Measurements from ENCODE around the gene NFASC.
A peak's percentile ranks its signal among the peaks of the same experiment; 100 is the strongest.

NFASC gene

DNA sequence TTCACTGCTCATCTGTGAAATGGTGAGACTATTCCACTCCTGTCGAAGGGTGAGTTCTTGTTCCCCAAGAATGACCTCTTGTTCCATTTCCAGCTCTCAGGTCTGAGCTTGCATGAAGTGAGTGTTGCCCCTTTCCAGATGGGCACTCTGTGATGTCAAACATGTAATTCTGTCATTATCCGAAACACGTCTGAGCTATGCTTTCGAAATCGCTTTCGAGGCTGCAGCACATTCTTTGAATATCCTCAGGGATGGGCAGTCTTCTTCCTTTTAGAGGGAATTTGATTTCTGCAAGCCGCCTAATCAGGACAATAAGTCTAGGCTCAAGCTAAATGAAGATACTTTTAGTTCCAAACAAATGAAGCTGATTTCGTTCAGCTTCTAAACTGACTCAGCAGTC lies 15.1 kb downstream of the NFASC start:
- H3K9ac ChIP-seq (ENCODE audit: insufficient read length): no peak overlapping the region
- TF ChIP-seq POLR2AphosphoS5 (IDR thresholded peaks at IDR 0.05; ENCODE audit: borderline replicate concordance, low read depth, low read length) (no peak), FOXP2 (optimal IDR thresholded peaks at IDR 0.05; ENCODE audit: control extremely low read depth, extremely low read length, insufficient read depth) (no peak), EZH2 (IDR thresholded peaks at IDR 0.05) (no peak)
- H3K36me3 ChIP-seq (ENCODE audit: insufficient read depth, low read length): no peaks in the 10 kb centered on the region
- H3K9me3 ChIP-seq (ENCODE audit: low read depth, low read length): no peaks in the 10 kb centered on the region
- DNase-seq (ENCODE audit: low read depth, low spot score): no peak
- peak overlapping the region; percentile 64 for H3K4me3 ChIP-seq
- H3K27ac ChIP-seq: no peak overlapping the region

GRCh38 chr1:204887846-204888245 lies 17.2 kb downstream of the NFASC start:
- Histone ChIP-seq H3K36me3 (ENCODE audit: insufficient read depth, low read length) (no peaks in the 10 kb centered on the region), H3K4me3 (no peak overlapping the region), H3K9ac (ENCODE audit: insufficient read length) (no peak overlapping the region), H3K27ac (no peak overlapping the region), H3K9me3 (ENCODE audit: low read depth, low read length) (no peaks in the 10 kb centered on the region)
- TF ChIP-seq FOXP2 (optimal IDR thresholded peaks at IDR 0.05; ENCODE audit: control extremely low read depth, extremely low read length, insufficient read depth) (no peak), POLR2AphosphoS5 (IDR thresholded peaks at IDR 0.05; ENCODE audit: borderline replicate concordance, low read depth, low read length) (no peak), EZH2 (IDR thresholded peaks at IDR 0.05) (no peak)
- DNase-seq (ENCODE audit: low read depth, low spot score): no peak

DNA sequence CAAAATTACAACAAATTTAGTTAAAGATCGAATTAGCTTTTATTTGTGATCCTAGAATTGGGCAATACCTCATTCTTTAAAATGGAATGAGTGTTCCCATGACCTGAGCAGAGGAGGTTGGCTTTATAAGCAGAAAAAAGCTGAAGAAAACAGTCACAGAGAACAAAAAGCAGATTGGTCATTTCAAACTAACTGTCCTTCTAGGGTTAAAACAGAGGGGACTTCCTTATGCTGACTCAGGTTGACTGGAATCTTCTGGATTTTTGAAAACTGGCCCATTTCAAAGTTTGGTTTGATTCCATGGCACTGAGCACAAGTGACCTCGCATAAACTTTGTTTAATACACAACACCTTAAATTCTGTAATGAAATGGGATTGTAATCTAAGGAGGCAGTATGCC lies 17.6 kb downstream of the NFASC start:
- no peaks in the 10 kb centered on the region for H3K36me3 ChIP-seq (ENCODE audit: insufficient read depth, low read length)
- TF ChIP-seq FOXP2 (optimal IDR thresholded peaks at IDR 0.05; ENCODE audit: control extremely low read depth, extremely low read length, insufficient read depth) (no peak), EZH2 (IDR thresholded peaks at IDR 0.05) (no peak), POLR2AphosphoS5 (IDR thresholded peaks at IDR 0.05; ENCODE audit: borderline replicate concordance, low read depth, low read length) (no peak)
- no peak overlapping the region for H3K9ac ChIP-seq (ENCODE audit: insufficient read length)
- no peak for DNase-seq (ENCODE audit: low read depth, low spot score)
- H3K9me3 ChIP-seq (ENCODE audit: low read depth, low read length): no peaks in the 10 kb centered on the region
- no peak overlapping the region for H3K4me3 ChIP-seq
- H3K27ac ChIP-seq: no peak overlapping the region

GRCh38 chr1:204889681-204890383 lies 19.2 kb downstream of the NFASC start:
- Histone ChIP-seq H3K9me3 (ENCODE audit: low read depth, low read length) (no peaks in the 10 kb centered on the region), H3K27ac (no peak overlapping the region), H3K9ac (ENCODE audit: insufficient read length) (no peak overlapping the region), H3K36me3 (ENCODE audit: insufficient read depth, low read length) (no peaks in the 10 kb centered on the region), H3K4me3 (no peak overlapping the region)
- TF ChIP-seq POLR2AphosphoS5 (IDR thresholded peaks at IDR 0.05; ENCODE audit: borderline replicate concordance, low read depth, low read length): no peak; the same call in 1 of the 2 replicates
- TF ChIP-seq EZH2 (IDR thresholded peaks at IDR 0.05): no peak
- TF ChIP-seq FOXP2 (optimal IDR thresholded peaks at IDR 0.05; ENCODE audit: control extremely low read depth, extremely low read length, insufficient read depth): no peak
- DNase-seq (ENCODE audit: low read depth, low spot score): peak; percentile 14

DNA sequence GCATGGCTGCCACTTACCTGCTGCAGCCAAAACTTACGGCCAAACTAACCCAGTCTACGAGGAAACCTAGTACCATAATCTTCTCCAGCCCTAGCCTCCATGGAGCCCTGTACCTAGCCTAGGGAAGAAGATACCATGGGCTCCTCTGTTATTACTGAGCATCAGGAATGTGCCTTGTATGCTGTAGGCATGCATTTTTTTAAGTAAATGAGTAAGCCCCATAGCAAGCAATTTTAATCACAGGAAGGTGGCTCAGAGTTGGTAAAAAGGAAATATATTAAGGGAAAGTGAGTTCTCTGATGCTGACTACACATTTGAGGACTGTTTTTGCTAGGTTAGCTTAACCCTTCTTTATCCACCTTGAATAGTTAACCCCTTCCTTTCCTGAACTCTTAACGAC lies 21.2 kb downstream of the NFASC start:
- DNase-seq (ENCODE audit: low read depth, low spot score): no peak
- no peaks in the 10 kb centered on the region for H3K9me3 ChIP-seq (ENCODE audit: low read depth, low read length)
- no peak overlapping the region for H3K9ac ChIP-seq (ENCODE audit: insufficient read length)
- TF ChIP-seq EZH2 (IDR thresholded peaks at IDR 0.05): no peak
- TF ChIP-seq FOXP2 (optimal IDR thresholded peaks at IDR 0.05; ENCODE audit: control extremely low read depth, extremely low read length, insufficient read depth): no peak
- no peak for TF ChIP-seq POLR2AphosphoS5 (IDR thresholded peaks at IDR 0.05; ENCODE audit: borderline replicate concordance, low read depth, low read length)
- no peaks in the 10 kb centered on the region for H3K36me3 ChIP-seq (ENCODE audit: insufficient read depth, low read length)
- H3K4me3 ChIP-seq: no peak overlapping the region
- H3K27ac ChIP-seq: no peak overlapping the region

DNA sequence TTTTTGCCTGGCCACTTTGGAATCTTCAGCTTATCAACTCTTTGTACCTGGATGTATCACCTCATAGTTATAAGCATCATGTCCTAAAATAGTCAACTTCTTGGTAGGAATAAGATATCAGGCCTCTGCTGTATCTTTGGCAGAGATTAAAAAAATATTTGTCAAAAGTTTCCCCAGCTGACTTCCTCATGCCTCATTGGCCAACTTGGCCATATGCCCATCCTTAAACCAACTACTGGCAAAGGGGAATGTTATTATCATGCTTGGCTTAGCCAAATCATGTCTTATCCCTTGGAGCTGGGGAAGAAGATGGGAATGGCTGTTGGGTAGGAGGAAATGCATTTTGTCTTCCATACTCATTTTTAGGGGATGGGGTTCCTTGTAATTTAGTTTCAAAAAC lies 23.4 kb downstream of the NFASC start:
- H3K9ac ChIP-seq (ENCODE audit: insufficient read length): no peak overlapping the region
- no peak overlapping the region for H3K4me3 ChIP-seq
- DNase-seq (ENCODE audit: low read depth, low spot score): no peak
- H3K9me3 ChIP-seq (ENCODE audit: low read depth, low read length): no peaks in the 10 kb centered on the region
- H3K27ac ChIP-seq: no peak overlapping the region
- H3K36me3 ChIP-seq (ENCODE audit: insufficient read depth, low read length): no peaks in the 10 kb centered on the region
- TF ChIP-seq EZH2 (IDR thresholded peaks at IDR 0.05) (no peak), POLR2AphosphoS5 (IDR thresholded peaks at IDR 0.05; ENCODE audit: borderline replicate concordance, low read depth, low read length) (no peak), FOXP2 (optimal IDR thresholded peaks at IDR 0.05; ENCODE audit: control extremely low read depth, extremely low read length, insufficient read depth) (no peak)

DNA sequence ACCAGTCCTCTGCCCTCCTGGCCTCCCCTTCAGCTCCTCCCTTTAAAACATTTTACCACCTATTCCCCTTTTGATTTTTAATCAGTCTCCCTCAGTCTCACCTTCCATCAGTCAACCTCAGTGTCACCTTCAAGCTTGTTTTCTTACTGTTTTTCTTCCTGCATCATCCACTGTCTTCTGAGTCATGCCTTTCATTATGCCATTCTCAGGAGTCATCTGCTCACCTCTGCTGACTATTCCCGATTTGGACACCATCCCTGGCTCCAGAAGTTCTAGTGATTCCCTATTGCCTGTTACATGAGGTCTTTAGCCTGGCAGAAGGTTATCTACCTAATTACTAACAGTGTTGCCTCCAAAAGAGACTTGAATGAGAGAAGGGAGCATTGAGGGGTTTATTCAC lies 23.9 kb downstream of the NFASC start:
- no peak for DNase-seq (ENCODE audit: low read depth, low spot score)
- TF ChIP-seq POLR2AphosphoS5 (IDR thresholded peaks at IDR 0.05; ENCODE audit: borderline replicate concordance, low read depth, low read length): no peak
- TF ChIP-seq FOXP2 (optimal IDR thresholded peaks at IDR 0.05; ENCODE audit: control extremely low read depth, extremely low read length, insufficient read depth): no peak
- TF ChIP-seq EZH2 (IDR thresholded peaks at IDR 0.05): no peak
- H3K36me3 ChIP-seq (ENCODE audit: insufficient read depth, low read length): no peaks in the 10 kb centered on the region
- H3K9ac ChIP-seq (ENCODE audit: insufficient read length): no peak overlapping the region
- H3K9me3 ChIP-seq (ENCODE audit: low read depth, low read length): no peaks in the 10 kb centered on the region
- no peak overlapping the region for H3K27ac ChIP-seq
- no peak overlapping the region for H3K4me3 ChIP-seq

DNA sequence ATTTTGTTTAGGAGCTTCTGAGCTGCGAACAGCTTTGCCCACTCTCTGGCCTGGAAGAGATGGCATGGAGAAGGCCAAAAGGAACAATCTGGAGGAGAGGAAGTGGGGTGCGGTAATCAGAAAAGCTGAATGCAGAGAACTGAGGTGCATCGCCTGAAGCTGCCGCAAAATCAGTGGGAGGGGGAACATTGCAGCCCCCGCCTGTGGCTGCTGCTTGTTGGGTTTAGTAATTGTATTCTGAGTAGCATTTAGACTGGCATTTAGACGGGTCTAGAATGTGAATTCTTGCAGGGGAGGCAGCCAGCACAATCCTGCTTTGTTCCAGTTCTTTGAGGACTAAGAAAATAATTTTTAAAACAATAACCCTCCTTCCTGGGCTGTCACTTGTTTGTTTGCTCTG lies 25.4 kb downstream of the NFASC start:
- Histone ChIP-seq H3K27ac (no peak overlapping the region), H3K36me3 (ENCODE audit: insufficient read depth, low read length) (no peaks in the 10 kb centered on the region), H3K9ac (ENCODE audit: insufficient read length) (no peak overlapping the region), H3K4me3 (no peak overlapping the region), H3K9me3 (ENCODE audit: low read depth, low read length) (no peaks in the 10 kb centered on the region)
- TF ChIP-seq POLR2AphosphoS5 (IDR thresholded peaks at IDR 0.05; ENCODE audit: borderline replicate concordance, low read depth, low read length): no peak
- no peak for DNase-seq (ENCODE audit: low read depth, low spot score)
